ENCODE results near the gene TMC2.

DNA sequence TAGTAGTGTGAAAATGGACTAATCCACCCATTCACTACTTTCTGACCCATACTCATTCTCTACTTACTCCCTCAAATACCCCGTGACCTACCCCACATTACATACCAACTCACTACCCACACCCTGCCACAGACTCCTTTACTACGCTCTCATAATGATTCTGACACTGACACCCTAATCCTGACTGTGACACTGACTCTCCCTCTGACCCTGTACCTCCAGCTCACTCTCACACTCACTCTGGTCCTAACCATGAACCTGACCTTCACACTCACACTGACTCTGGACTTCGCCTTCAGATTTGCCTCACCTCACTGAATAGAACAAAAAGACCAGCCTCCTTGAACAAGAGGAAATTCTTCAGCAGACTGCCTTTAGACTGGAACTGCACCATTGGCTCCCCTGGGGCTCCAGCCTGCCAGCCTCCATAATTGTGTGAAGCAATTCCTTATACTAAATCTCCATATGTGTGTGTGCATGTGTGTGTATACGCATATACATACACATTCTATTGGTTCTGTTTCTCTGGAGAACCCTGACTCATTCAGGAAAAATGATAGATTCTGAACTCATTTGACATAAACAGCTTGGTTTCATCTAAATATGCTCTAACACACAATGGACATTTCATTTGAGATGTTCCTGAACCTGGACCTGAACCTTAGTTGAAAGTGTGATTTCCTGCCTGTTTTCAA is 17.1 kb upstream of the TMC2 start:
- TF ChIP-seq CTCF (IDR thresholded peaks at IDR 0.05 in 8 of 11, conservative IDR thresholded peaks at IDR 0.05 in 3 of 11) (no peak), POLR2A (IDR thresholded peaks at IDR 0.05) (no peak)

Data from spleen (tissue), 7 donors.